WTC11 (cell line): ENCODE data around the gene KSR2. TPM values are rescaled to one million over a fixed set of nuclear protein-coding genes. Genes with fewer than 3 reads are reported as not detected.

Experiments
- ATAC-seq: fragments of 200-7000 bp; cut with Tn5 transposase; 2 replicates; pipeline ENCODE4 v1.10.0; 2021; ENCODE audit warnings: mild to moderate bottlenecking, moderate library complexity
- CTCF ChIA-PET: fragments of 300-600 bp; sonication (Branson Sonifier 250); formaldehyde crosslinking; loops from one replicate; lab custom pipeline; 2021; ENCODE audit warnings: antibody characterized with exemption; lab: Charles Lee
- POLR2A ChIA-PET: fragments of 350-600 bp; sonication (Branson Sonifier 250); formaldehyde crosslinking; loops from one replicate; lab custom pipeline; 2021; ENCODE audit warnings: antibody characterized with exemption; lab: Charles Lee
- DNase-seq: peaks from one replicate; pipeline ENCODE4 v3.0.0; 2021; ENCODE audit warnings: low spot score
- H3K27ac Mint-ChIP-seq: 2 replicates; pipeline ENCODE4 v1.8.0; 2021; ENCODE audit warnings: mixed read lengths
- H3K27me3 Mint-ChIP-seq: 2 replicates; pipeline ENCODE4 v1.8.0; 2021; ENCODE audit warnings: low read depth, mild to moderate bottlenecking, moderate library complexity, mixed read lengths
- H3K36me3 Mint-ChIP-seq: 2 replicates; pipeline ENCODE4 v1.8.0; 2021; ENCODE audit warnings: mixed read lengths
- H3K4me1 Mint-ChIP-seq: 2 replicates; pipeline ENCODE4 v1.8.0; 2022; ENCODE audit warnings: mixed read lengths
- H3K4me3 Mint-ChIP-seq: 2 replicates; pipeline ENCODE4 v1.8.0; 2021; ENCODE audit warnings: mild to moderate bottlenecking, moderate library complexity, mixed read lengths
- H3K9me3 Mint-ChIP-seq: 2 replicates; pipeline ENCODE4 v1.8.0; 2021; ENCODE audit warnings: mixed read lengths
- CREM ChIP-seq: sonication (generic); formaldehyde crosslinking; IDR thresholded peaks from 2 replicates; pipeline ENCODE4 v1.8.1; 2022; ENCODE audit warnings: mild to moderate bottlenecking, missing genetic modification reagents, moderate library complexity
- ELF4 ChIP-seq: sonication (generic); formaldehyde crosslinking; IDR thresholded peaks from 2 replicates; pipeline ENCODE4 v1.8.1; 2022; ENCODE audit warnings: low read depth, mild to moderate bottlenecking, moderate library complexity, missing genetic modification reagents
- ESRRA ChIP-seq: sonication (generic); formaldehyde crosslinking; IDR thresholded peaks from 2 replicates; pipeline ENCODE4 v1.8.1; 2022; ENCODE audit warnings: mild to moderate bottlenecking, missing genetic modification reagents, borderline replicate concordance
- FOXK1 ChIP-seq: sonication (generic); formaldehyde crosslinking; IDR thresholded peaks from 2 replicates; pipeline ENCODE4 v1.8.0; 2022; ENCODE audit warnings: mild to moderate bottlenecking, moderate library complexity, missing genetic modification reagents
- IRF2 ChIP-seq: sonication (generic); formaldehyde crosslinking; IDR thresholded peaks from 2 replicates; pipeline ENCODE4 v1.8.0; 2022; ENCODE audit warnings: low read depth, missing genetic modification reagents, borderline replicate concordance
- MXD4 ChIP-seq: fragments of 250-450 bp; sonication (Bioruptor Pico); IDR thresholded peaks from 2 replicates; pipeline ENCODE4 v1.8.0; 2021; ENCODE audit warnings: mild to moderate bottlenecking, moderate library complexity, borderline replicate concordance
- MYBL2 ChIP-seq: sonication (generic); formaldehyde crosslinking; IDR thresholded peaks from 2 replicates; pipeline ENCODE4 v1.8.1; 2023; ENCODE audit warnings: mild to moderate bottlenecking, moderate library complexity, missing genetic modification reagents
- NFYB ChIP-seq: sonication (generic); formaldehyde crosslinking; conservative IDR thresholded peaks from 2 replicates; pipeline ENCODE4 v1.8.0; 2022; ENCODE audit warnings: low read depth, missing genetic modification reagents
- NR2C2 ChIP-seq: sonication (generic); formaldehyde crosslinking; IDR thresholded peaks from 2 replicates; pipeline ENCODE4 v1.8.0; 2022; ENCODE audit warnings: mild to moderate bottlenecking, missing genetic modification reagents
- ZMAT4 ChIP-seq: fragments of 250-450 bp; sonication (Bioruptor Pico); IDR thresholded peaks from 2 replicates; pipeline ENCODE4 v1.9.0; 2021; ENCODE audit warnings: mild to moderate bottlenecking
- ZNF219 ChIP-seq: sonication (generic); formaldehyde crosslinking; IDR thresholded peaks from 2 replicates; pipeline ENCODE4 v1.8.0; 2023; ENCODE audit warnings: missing genetic modification reagents, mild to moderate bottlenecking, borderline replicate concordance
- ZNF416 ChIP-seq: fragments of 250-450 bp; sonication (Bioruptor Pico); IDR thresholded peaks from 2 replicates; pipeline ENCODE4 v1.9.0; 2021; ENCODE audit warnings: mild to moderate bottlenecking, inconsistent platforms
- total RNA-seq: library from RNA; stranded (reverse); gene quantifications from 3 replicates; pipeline ENCODE4 v1.2.3, GENCODE V29; 2021
- TF ChIP-seq, protein P1 (sequence below): sonication (generic); formaldehyde crosslinking; conservative IDR thresholded peaks from 2 replicates; pipeline ENCODE4 v1.8.1; 2022; ENCODE audit warnings: mild to moderate bottlenecking, missing genetic modification reagents
- TF ChIP-seq, protein P2 (sequence below): fragments of 250-450 bp; sonication (Bioruptor Pico); IDR thresholded peaks from 2 replicates; pipeline ENCODE4 v1.9.0; 2021; ENCODE audit warnings: mild to moderate bottlenecking
- TF ChIP-seq, protein P3 (sequence below): sonication (generic); formaldehyde crosslinking; IDR thresholded peaks from 2 replicates; pipeline ENCODE4 v1.8.1; 2022; ENCODE audit warnings: missing genetic modification reagents, borderline replicate concordance
- TF ChIP-seq, protein P4 (sequence below): fragments of 250-450 bp; sonication (Bioruptor Pico); IDR thresholded peaks from 2 replicates; pipeline ENCODE4 v2.1.2; 2022; ENCODE audit warnings: mild to moderate bottlenecking, moderate library complexity
- TF ChIP-seq, protein P5 (sequence below): sonication (generic); formaldehyde crosslinking; conservative IDR thresholded peaks from 2 replicates; pipeline ENCODE4 v1.8.1; 2023; ENCODE audit warnings: mild to moderate bottlenecking, low read depth, missing genetic modification reagents, moderate library complexity

The KSR2 gene
- total RNA-seq, 1 experiment from 2014 or later, result 2.4 TPM

- ChIA-PET CTCF (no interaction called here), POLR2A (no interaction called here)
- DNase-seq, result no peak
- no peaks in the 10 kb centered on the region for H3K27me3 Mint-ChIP-seq
- H3K4me3 Mint-ChIP-seq, result no peak overlapping the region
- no peak for ATAC-seq
- no peak for TF ChIP-seq MXD4 (CRISPR knock-in tag)
- no peak for TF ChIP-seq MYBL2 (CRISPR knock-in tag)
- no peak for TF ChIP-seq IRF2 (CRISPR knock-in tag)
- no peak for TF ChIP-seq CREM (CRISPR knock-in tag)
- TF ChIP-seq, protein P1, sequence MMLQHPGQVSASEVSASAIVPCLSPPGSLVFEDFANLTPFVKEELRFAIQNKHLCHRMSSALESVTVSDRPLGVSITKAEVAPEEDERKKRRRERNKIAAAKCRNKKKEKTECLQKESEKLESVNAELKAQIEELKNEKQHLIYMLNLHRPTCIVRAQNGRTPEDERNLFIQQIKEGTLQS (CRISPR knock-in tag), result no peak
- TF ChIP-seq, protein P2, sequence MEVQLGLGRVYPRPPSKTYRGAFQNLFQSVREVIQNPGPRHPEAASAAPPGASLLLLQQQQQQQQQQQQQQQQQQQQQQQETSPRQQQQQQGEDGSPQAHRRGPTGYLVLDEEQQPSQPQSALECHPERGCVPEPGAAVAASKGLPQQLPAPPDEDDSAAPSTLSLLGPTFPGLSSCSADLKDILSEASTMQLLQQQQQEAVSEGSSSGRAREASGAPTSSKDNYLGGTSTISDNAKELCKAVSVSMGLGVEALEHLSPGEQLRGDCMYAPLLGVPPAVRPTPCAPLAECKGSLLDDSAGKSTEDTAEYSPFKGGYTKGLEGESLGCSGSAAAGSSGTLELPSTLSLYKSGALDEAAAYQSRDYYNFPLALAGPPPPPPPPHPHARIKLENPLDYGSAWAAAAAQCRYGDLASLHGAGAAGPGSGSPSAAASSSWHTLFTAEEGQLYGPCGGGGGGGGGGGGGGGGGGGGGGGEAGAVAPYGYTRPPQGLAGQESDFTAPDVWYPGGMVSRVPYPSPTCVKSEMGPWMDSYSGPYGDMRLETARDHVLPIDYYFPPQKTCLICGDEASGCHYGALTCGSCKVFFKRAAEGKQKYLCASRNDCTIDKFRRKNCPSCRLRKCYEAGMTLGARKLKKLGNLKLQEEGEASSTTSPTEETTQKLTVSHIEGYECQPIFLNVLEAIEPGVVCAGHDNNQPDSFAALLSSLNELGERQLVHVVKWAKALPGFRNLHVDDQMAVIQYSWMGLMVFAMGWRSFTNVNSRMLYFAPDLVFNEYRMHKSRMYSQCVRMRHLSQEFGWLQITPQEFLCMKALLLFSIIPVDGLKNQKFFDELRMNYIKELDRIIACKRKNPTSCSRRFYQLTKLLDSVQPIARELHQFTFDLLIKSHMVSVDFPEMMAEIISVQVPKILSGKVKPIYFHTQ (CRISPR knock-in tag), result no peak
- TF ChIP-seq FOXK1 (CRISPR knock-in tag), result no peak
- TF ChIP-seq NR2C2 (CRISPR knock-in tag), result no peak
- TF ChIP-seq ZNF416 (CRISPR knock-in tag), result no peak
- no peak for TF ChIP-seq ESRRA
- no peak for TF ChIP-seq ZNF219
- H3K9me3 Mint-ChIP-seq, result peaks cover 12% of the 10 kb centered on the region; the same call in 1 of the 2 replicates
- H3K4me1 Mint-ChIP-seq, result no peaks in the 10 kb centered on the region
- no peak overlapping the region for H3K27ac Mint-ChIP-seq
- H3K36me3 Mint-ChIP-seq, result peaks cover 3% of the 10 kb centered on the region; the same call in 1 of the 2 replicates
Observed at GRCh38 chr12:117453961-117454360, 514.8 kb downstream of the KSR2 start.

- Mint-ChIP-seq H3K27me3 (no peaks in the 10 kb centered on the region), H3K27ac (no peak overlapping the region), H3K36me3 (peaks cover 3% of the 10 kb centered on the region; the same call in 1 of the 2 replicates), H3K4me3 (no peak overlapping the region), H3K4me1 (no peaks in the 10 kb centered on the region), H3K9me3 (peaks cover 12% of the 10 kb centered on the region; the same call in 1 of the 2 replicates)
- ChIA-PET CTCF (no interaction called here), POLR2A (no interaction called here)
- ATAC-seq (no peak), DNase-seq (no peak)
- no peak for TF ChIP-seq ELF4
- TF ChIP-seq, protein P3, sequence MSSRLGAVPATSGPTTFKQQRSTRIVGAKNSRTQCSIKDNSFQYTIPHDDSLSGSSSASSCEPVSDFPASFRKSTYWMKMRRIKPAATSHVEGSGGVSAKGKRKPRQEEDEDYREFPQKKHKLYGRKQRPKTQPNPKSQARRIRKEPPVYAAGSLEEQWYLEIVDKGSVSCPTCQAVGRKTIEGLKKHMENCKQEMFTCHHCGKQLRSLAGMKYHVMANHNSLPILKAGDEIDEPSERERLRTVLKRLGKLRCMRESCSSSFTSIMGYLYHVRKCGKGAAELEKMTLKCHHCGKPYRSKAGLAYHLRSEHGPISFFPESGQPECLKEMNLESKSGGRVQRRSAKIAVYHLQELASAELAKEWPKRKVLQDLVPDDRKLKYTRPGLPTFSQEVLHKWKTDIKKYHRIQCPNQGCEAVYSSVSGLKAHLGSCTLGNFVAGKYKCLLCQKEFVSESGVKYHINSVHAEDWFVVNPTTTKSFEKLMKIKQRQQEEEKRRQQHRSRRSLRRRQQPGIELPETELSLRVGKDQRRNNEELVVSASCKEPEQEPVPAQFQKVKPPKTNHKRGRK, result no peak
- TF ChIP-seq, protein P4, sequence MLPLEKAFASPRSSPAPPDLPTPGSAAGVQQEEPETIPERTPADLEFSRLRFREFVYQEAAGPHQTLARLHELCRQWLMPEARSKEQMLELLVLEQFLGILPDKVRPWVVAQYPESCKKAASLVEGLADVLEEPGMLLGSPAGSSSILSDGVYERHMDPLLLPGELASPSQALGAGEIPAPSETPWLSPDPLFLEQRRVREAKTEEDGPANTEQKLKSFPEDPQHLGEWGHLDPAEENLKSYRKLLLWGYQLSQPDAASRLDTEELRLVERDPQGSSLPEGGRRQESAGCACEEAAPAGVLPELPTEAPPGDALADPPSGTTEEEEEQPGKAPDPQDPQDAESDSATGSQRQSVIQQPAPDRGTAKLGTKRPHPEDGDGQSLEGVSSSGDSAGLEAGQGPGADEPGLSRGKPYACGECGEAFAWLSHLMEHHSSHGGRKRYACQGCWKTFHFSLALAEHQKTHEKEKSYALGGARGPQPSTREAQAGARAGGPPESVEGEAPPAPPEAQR, result no peak
- TF ChIP-seq, protein P5, sequence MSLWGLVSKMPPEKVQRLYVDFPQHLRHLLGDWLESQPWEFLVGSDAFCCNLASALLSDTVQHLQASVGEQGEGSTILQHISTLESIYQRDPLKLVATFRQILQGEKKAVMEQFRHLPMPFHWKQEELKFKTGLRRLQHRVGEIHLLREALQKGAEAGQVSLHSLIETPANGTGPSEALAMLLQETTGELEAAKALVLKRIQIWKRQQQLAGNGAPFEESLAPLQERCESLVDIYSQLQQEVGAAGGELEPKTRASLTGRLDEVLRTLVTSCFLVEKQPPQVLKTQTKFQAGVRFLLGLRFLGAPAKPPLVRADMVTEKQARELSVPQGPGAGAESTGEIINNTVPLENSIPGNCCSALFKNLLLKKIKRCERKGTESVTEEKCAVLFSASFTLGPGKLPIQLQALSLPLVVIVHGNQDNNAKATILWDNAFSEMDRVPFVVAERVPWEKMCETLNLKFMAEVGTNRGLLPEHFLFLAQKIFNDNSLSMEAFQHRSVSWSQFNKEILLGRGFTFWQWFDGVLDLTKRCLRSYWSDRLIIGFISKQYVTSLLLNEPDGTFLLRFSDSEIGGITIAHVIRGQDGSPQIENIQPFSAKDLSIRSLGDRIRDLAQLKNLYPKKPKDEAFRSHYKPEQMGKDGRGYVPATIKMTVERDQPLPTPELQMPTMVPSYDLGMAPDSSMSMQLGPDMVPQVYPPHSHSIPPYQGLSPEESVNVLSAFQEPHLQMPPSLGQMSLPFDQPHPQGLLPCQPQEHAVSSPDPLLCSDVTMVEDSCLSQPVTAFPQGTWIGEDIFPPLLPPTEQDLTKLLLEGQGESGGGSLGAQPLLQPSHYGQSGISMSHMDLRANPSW (CRISPR knock-in tag), result no peak
- TF ChIP-seq FOXK1 (CRISPR knock-in tag), result no peak
- TF ChIP-seq ZMAT4 (CRISPR knock-in tag), result no peak
- no peak for TF ChIP-seq NFYB (CRISPR knock-in tag)
Observed at GRCh38 chr12:117452112-117452511, 516.7 kb downstream of the KSR2 start.
